NT2/D1 (cell line): ENCODE measurements around the gene CFD.

ENCODE experiments used
- DNase-seq: peaks from one replicate; pipeline ENCODE4 v3.0.0-alpha.2; 2011; ENCODE audit warnings: low read depth, low spot score
- H3K27me3 ChIP-seq: 2 replicates; pipeline ENCODE4 v1.6.0; 2011; ENCODE audit warnings: mild to moderate bottlenecking; ENCODE audit not compliant: insufficient read length, insufficient read depth
- H3K36me3 ChIP-seq: 2 replicates; pipeline ENCODE4 v1.6.1; 2011; ENCODE audit warnings: mild to moderate bottlenecking, low read length, mixed read lengths; ENCODE audit not compliant: insufficient read depth, insufficient read length
- H3K4me1 ChIP-seq: 2 replicates; pipeline ENCODE4 v1.5.1; 2011; ENCODE audit not compliant: insufficient read depth, insufficient read length
- H3K4me3 ChIP-seq: 2 replicates; pipeline ENCODE4 v1.5.1; 2011; ENCODE audit warnings: low read depth; ENCODE audit not compliant: insufficient read length
- H3K9ac ChIP-seq: 2 replicates; pipeline ENCODE4 v1.6.0; 2011; ENCODE audit warnings: low read depth; ENCODE audit not compliant: insufficient read length
- H3K9me3 ChIP-seq: 2 replicates; pipeline ENCODE4 v1.5.1; 2011; ENCODE audit warnings: mild to moderate bottlenecking, low read length; ENCODE audit not compliant: insufficient read depth
- SUZ12 ChIP-seq: IDR thresholded peaks from 2 replicates; pipeline ENCODE4 v1.6.1; 2011; ENCODE audit not compliant: insufficient read length, insufficient read depth; ENCODE audit errors: extremely low read depth
- YY1 ChIP-seq: IDR thresholded peaks from 2 replicates; pipeline ENCODE4 v1.6.1; 2011; ENCODE audit not compliant: insufficient read length, insufficient read depth
- ZNF274 ChIP-seq: IDR thresholded peaks from 2 replicates; pipeline ENCODE4 v1.6.1; 2011; ENCODE audit warnings: mild to moderate bottlenecking, low read depth, low read length

CFD gene

DNA sequence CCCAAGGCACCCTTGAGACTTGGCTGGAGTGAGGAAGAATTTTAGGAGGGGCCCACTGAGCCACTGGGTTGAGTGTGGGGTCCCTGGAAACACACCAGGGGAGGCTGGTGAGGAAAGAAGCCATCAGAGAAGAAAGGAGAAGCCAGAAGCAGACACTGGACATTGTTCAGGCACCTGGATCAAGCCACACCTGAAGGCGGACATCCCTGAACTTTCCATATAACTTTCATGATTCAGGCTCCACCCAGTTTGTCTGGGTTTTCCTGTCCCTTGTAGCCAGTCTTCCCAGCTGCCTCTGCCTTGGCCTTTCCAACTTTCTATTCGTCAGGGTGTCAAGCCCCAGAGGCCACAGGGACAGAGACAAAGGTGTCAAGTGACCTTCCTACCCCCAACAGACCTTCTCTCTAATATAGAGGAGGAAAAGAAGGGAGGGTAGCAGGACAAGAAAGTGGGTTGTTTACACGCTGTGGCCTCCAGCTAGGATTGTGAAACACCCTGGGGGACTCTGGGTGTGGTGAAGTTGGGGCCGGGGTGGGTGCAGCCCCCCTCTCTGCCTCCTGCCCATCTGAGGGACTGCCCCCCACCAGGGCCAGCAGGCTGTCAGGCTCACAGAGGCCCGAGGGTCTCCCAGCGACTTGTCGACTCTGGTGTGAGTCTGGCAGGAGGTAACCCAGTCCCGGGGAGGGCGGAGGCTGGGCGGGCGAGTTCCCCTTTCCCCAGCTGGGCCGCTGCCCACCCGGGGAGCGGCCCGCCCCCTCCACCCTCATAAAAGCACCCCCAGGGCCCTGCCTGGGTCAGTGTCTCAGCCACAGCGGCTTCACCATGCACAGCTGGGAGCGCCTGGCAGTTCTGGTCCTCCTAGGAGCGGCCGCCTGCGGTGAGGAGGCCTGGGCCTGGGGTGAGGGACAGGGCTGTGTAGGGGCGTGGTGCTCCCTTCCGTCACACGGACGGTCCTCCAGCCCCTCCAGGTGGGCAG is at the start of gene CFD:
Gene CFD (plus strand): TSS at position 797 of the 976 bp plus-strand sequence. CDS start 26 bp downstream, at position 823.
- peak within 1 kb of the TSS; percentile 82 for H3K9ac ChIP-seq
- no peaks in the 10 kb centered on the region for H3K27me3 ChIP-seq
- peaks cover 16% of the 10 kb centered on the region for H3K4me1 ChIP-seq
- no peak for TF ChIP-seq SUZ12
- TF ChIP-seq YY1 = no peak
- TF ChIP-seq ZNF274 = no peak
- no peaks in the 10 kb centered on the region for H3K9me3 ChIP-seq
- no peaks in the 10 kb centered on the region for H3K36me3 ChIP-seq
- H3K4me3 ChIP-seq = peak within 1 kb of the TSS; percentile 73
- no peak for DNase-seq

DNA sequence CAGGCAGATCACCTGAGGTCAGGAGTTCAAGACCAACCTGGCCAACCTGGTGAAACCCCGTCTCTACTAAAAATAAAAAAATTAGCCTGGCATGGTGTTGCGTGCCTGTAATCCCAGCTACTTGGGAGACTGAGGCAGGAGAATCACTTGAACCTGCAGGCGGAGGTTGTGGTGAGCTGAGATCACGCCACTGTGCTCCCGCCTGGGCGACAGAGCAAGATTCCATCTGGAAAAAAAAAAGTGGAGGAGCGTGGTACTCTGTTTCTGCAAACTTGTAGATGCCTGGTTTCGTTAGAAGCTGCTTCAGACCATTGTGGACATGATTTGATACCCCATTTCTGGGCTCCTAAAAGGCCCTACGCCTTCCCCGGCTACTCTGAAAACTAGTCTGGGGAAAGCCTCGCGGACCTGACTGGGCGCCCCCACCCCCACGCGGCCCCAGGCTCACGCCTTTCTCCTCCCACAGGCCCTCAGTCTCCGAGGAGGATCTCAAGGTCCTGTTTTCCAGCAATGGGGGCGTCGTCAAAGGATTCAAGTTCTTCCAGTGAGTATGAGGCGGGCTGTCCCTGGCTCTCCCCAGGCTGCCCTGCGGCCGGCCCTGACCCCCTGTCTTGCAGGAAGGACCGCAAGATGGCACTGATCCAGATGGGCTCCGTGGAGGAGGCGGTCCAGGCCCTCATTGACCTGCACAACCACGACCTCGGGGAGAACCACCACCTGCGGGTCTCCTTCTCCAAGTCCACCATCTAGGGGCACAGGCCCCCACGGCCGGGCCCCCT is 49.2 kb upstream of the CFD start:
- Histone ChIP-seq H3K27me3 (no peaks in the 10 kb centered on the region), H3K4me1 (peaks cover 15% of the 10 kb centered on the region), H3K9me3 (no peaks in the 10 kb centered on the region), H3K9ac (no peak overlapping the region), H3K4me3 (no peak overlapping the region), H3K36me3 (peaks cover 95% of the 10 kb centered on the region)
- TF ChIP-seq YY1 = no peak
- no peak for DNase-seq

DNA sequence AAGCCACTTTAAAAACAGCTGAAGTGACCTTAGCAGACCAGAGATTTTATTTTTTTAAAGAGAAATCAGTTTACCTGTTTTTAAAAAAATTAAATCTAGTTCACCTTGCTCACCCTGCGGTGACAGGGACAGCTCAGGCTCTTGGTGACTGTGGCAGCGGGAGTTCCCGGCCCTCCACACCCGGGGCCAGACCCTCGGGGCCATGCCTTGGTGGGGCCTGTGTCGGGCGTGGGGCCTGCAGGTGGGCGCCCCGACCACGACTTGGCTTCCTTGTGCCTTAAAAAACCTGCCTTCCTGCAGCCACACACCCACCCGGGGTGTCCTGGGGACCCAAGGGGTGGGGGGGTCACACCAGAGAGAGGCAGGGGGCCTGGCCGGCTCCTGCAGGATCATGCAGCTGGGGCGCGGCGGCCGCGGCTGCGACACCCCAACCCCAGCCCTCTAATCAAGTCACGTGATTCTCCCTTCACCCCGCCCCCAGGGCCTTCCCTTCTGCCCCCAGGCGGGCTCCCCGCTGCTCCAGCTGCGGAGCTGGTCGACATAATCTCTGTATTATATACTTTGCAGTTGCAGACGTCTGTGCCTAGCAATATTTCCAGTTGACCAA is 48.5 kb upstream of the CFD start:
- Histone ChIP-seq H3K36me3 (peaks cover 93% of the 10 kb centered on the region), H3K9ac (peak overlapping the region; percentile 32), H3K4me3 (no peak overlapping the region), H3K27me3 (no peaks in the 10 kb centered on the region), H3K9me3 (no peaks in the 10 kb centered on the region), H3K4me1 (peaks cover 11% of the 10 kb centered on the region)
- no peak for DNase-seq
- TF ChIP-seq YY1 (no peak), SUZ12 (no peak), ZNF274 (no peak)

DNA sequence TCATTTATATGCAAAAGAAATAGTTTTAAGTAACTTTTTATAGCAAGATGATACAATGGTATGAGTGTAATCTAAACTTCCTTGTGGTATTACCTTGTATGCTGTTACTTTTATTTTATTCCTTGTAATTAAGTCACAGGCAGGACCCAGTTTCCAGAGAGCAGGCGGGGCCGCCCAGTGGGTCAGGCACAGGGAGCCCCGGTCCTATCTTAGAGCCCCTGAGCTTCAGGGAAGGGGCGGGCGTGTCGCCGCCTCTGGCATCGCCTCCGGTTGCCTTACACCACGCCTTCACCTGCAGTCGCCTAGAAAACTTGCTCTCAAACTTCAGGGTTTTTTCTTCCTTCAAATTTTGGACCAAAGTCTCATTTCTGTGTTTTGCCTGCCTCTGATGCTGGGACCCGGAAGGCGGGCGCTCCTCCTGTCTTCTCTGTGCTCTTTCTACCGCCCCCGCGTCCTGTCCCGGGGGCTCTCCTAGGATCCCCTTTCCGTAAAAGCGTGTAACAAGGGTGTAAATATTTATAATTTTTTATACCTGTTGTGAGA is 47.9 kb upstream of the CFD start:
- TF ChIP-seq YY1 (no peak), ZNF274 (no peak), SUZ12 (no peak)
- H3K27me3 ChIP-seq = no peaks in the 10 kb centered on the region
- H3K9ac ChIP-seq = no peak overlapping the region
- H3K4me3 ChIP-seq = no peak overlapping the region
- no peak for DNase-seq
- H3K9me3 ChIP-seq = no peaks in the 10 kb centered on the region
- H3K36me3 ChIP-seq = peaks cover 93% of the 10 kb centered on the region
- peaks cover 9% of the 10 kb centered on the region for H3K4me1 ChIP-seq

DNA sequence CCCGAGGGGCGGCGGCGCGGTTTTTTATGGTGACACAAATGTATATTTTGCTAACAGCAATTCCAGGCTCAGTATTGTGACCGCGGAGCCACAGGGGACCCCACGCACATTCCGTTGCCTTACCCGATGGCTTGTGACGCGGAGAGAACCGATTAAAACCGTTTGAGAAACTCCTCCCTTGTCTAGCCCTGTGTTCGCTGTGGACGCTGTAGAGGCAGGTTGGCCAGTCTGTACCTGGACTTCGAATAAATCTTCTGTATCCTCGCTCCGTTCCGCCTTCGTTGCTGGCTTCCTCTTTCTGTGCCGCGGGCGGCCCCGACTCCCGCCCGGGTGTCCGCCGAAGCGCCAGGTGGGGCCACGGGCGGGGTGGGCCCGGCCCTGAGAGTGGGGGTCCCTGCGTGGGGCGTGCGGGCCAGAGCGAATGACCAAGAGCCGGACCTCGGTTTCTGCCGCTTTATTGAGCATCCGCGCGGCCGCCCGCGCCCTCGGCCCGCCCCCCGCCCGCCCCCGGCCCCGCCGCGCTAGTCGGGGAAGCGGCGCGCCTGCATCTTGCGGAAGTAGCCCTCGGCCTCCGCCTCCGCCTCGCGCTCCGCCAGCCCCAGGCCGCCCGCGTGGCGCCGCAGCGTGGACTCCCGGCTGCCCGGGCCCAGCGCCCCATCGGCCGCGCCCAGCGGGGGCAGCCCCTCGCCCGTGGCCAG is 47.3 kb upstream of the CFD start:
- H3K4me3 ChIP-seq = no peak overlapping the region
- TF ChIP-seq YY1 = no peak
- no peak for TF ChIP-seq SUZ12
- no peak for TF ChIP-seq ZNF274
- no peak overlapping the region for H3K9ac ChIP-seq
- H3K36me3 ChIP-seq = peaks cover 89% of the 10 kb centered on the region
- peaks cover 9% of the 10 kb centered on the region for H3K4me1 ChIP-seq
- no peaks in the 10 kb centered on the region for H3K9me3 ChIP-seq
- no peak for DNase-seq
- H3K27me3 ChIP-seq = no peaks in the 10 kb centered on the region

DNA sequence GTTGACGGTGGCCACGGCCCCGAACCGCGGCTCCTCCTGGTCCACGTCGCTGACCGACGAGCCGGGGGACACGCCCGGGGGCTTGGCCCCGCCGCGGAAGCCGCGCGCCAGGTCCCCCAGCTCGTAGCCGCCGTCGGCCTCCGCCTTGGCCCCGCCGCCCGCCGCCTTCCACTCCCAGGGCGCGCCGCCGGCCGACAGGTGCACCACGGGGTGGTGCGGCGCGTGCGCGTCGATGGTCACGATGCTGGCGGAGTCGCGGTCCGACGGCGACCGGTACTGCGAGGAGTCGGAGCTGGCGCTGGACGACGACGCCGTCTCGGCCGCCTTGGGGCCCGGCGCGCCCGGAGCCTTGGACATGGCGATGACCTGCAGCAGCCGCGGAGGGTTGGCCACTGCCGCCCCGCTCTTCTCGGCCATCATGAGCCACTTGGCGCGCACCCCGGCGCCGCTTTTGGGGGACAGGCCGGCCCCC is 46.7 kb upstream of the CFD start:
- peaks cover 89% of the 10 kb centered on the region for H3K36me3 ChIP-seq
- H3K9ac ChIP-seq = no peak overlapping the region
- H3K4me3 ChIP-seq = no peak overlapping the region
- no peaks in the 10 kb centered on the region for H3K9me3 ChIP-seq
- DNase-seq = no peak
- no peaks in the 10 kb centered on the region for H3K27me3 ChIP-seq
- TF ChIP-seq SUZ12 (no peak), ZNF274 (no peak)
- peaks cover 9% of the 10 kb centered on the region for H3K4me1 ChIP-seq
